CD4-positive, alpha-beta T cell treated with Interleukin-15 for 4 hours (primary cell): ENCODE data around the gene C6orf89.

ENCODE experiments used
- DNase-seq: peaks from one replicate; pipeline ENCODE4 v3.0.0-alpha.2; 2020; ENCODE audit warnings: low spot score

The C6orf89 gene

GRCh38 chr6:36969988-36970891 lies 84.5 kb downstream of the C6orf89 start:
- no peak for DNase-seq

- DNase-seq: no peak
Measured at GRCh38 chr6:36970892-36971842, 85.4 kb downstream of the C6orf89 start.

- DNase-seq: no peak
Measured at GRCh38 chr6:36971921-36972673, 86.3 kb downstream of the C6orf89 start.

- no peak for DNase-seq
Measured at GRCh38 chr6:36973190-36973589, 87.4 kb downstream of the C6orf89 start.

- no peak for DNase-seq
Measured at GRCh38 chr6:36973647-36974046, 87.9 kb downstream of the C6orf89 start.

- no peak for DNase-seq
Measured at GRCh38 chr6:36975231-36976006, 89.7 kb downstream of the C6orf89 start.

- DNase-seq: no peak
Measured at GRCh38 chr6:36976007-36976264, 90.2 kb downstream of the C6orf89 start.

- no peak for DNase-seq
Measured at GRCh38 chr6:36976509-36976908, 90.8 kb downstream of the C6orf89 start.

GRCh38 chr6:36976931-36977330 lies 91.2 kb downstream of the C6orf89 start:
- DNase-seq: no peak

GRCh38 chr6:36977470-36977941 lies 91.8 kb downstream of the C6orf89 start:
- no peak for DNase-seq
